ENCODE results near the gene TM4SF20. TPM values are rescaled to one million over a fixed set of nuclear protein-coding genes. Genes with fewer than 3 reads are reported as not detected.

Gene TM4SF20
- total RNA-seq, 1 donor: under 0.01 TPM

GRCh38 chr2:227401550-227401949 lies 22.4 kb upstream of the TM4SF20 start:
- TF ChIP-seq CTCF (IDR thresholded peaks at IDR 0.05; ENCODE audit: insufficient read depth, low read depth, low read length): no peak
- DNase-seq (ENCODE audit: low read depth): no peak
- no peak overlapping the region for H3K4me3 ChIP-seq (ENCODE audit: low read depth, low read length)

GRCh38 chr2:227398684-227399670 lies 19.9 kb upstream of the TM4SF20 start:
- no peak for TF ChIP-seq CTCF (IDR thresholded peaks at IDR 0.05; ENCODE audit: insufficient read depth, low read depth, low read length)
- H3K4me3 ChIP-seq (ENCODE audit: low read depth, low read length): no peak overlapping the region
- no peak for DNase-seq (ENCODE audit: low read depth)

GRCh38 chr2:227397562-227397961 lies 18.5 kb upstream of the TM4SF20 start:
- H3K4me3 ChIP-seq (ENCODE audit: low read depth, low read length): no peak overlapping the region
- no peak for DNase-seq (ENCODE audit: low read depth)
- TF ChIP-seq CTCF (IDR thresholded peaks at IDR 0.05; ENCODE audit: insufficient read depth, low read depth, low read length): no peak

GRCh38 chr2:227395556-227395955 lies 16.4 kb upstream of the TM4SF20 start:
- no peak overlapping the region for H3K4me3 ChIP-seq (ENCODE audit: low read depth, low read length)
- no peak for DNase-seq (ENCODE audit: low read depth)
- TF ChIP-seq CTCF (IDR thresholded peaks at IDR 0.05; ENCODE audit: insufficient read depth, low read depth, low read length): no peak

GRCh38 chr2:227394401-227394800 lies 15.3 kb upstream of the TM4SF20 start:
- H3K4me3 ChIP-seq (ENCODE audit: low read depth, low read length): no peak overlapping the region
- no peak for DNase-seq (ENCODE audit: low read depth)
- no peak for TF ChIP-seq CTCF (IDR thresholded peaks at IDR 0.05; ENCODE audit: insufficient read depth, low read depth, low read length)

- TF ChIP-seq CTCF (IDR thresholded peaks at IDR 0.05; ENCODE audit: insufficient read depth, low read depth, low read length): no peak
- H3K4me3 ChIP-seq (ENCODE audit: low read depth, low read length): no peak overlapping the region
- no peak for DNase-seq (ENCODE audit: low read depth)
Measured at GRCh38 chr2:227390468-227391256, 11.6 kb upstream of the TM4SF20 start.

All from fibroblast of villous mesenchyme (primary cell).